Keratinocyte (primary cell): Measurements from ENCODE around the gene TNKS1BP1. TPM values are rescaled to one million over a fixed set of nuclear protein-coding genes. Genes with fewer than 3 reads are reported as not detected.

Experiments used
- DNase-seq: peaks from one replicate; pipeline ENCODE4 v3.0.0-alpha.2; 2011; ENCODE audit warnings: low read depth, missing footprints, low spot score
- FAIRE-seq: peaks from 2 replicates; lab custom pipeline; 2011; peaks lifted over from hg19 to GRCh38; lab: Jason Lieb, UNC
- H2AFZ ChIP-seq: 2 replicates; pipeline ENCODE4 v1.6.0; 2012; ENCODE audit warnings: low read length, control low read depth, inconsistent platforms; ENCODE audit not compliant: control insufficient read depth
- H3K27ac ChIP-seq: 2 replicates; pipeline ENCODE4 v1.5.1; 2011; ENCODE audit warnings: low read length; ENCODE audit not compliant: control insufficient read depth, insufficient read depth
- H3K27me3 ChIP-seq: 3 replicates; pipeline ENCODE4 v1.6.0; 2011; ENCODE audit warnings: low read length; ENCODE audit not compliant: control insufficient read depth, insufficient read depth; ENCODE audit errors: extremely low read depth
- H3K36me3 ChIP-seq, 2 experiments: 2 replicates in 1 of 2; 3 replicates in 1 of 2; pipeline ENCODE4 v1.5.1; 2011; ENCODE audit warnings: low read length in 2 of 2, mild to moderate bottlenecking in 1 of 2; ENCODE audit not compliant: control insufficient read depth in 2 of 2, insufficient read depth in 2 of 2; ENCODE audit errors: extremely low read depth in 1 of 2
- H3K4me1 ChIP-seq: 3 replicates; pipeline ENCODE4 v1.5.1; 2011; ENCODE audit warnings: low read length; ENCODE audit not compliant: control insufficient read depth, insufficient read depth; ENCODE audit errors: extremely low read depth
- H3K4me2 ChIP-seq: 3 replicates; pipeline ENCODE4 v1.6.0; 2011; ENCODE audit warnings: low read depth, low read length; ENCODE audit not compliant: control insufficient read depth, insufficient read depth; ENCODE audit errors: extremely low read depth
- H3K4me3 ChIP-seq, 3 experiments: fragments of 200-600 bp in 1 of 3; sonication (generic) in 1 of 3; 2 replicates in 2 of 3; 3 replicates in 1 of 3; pipeline ENCODE4 v1.5.1; 2011 to 2016; ENCODE audit warnings: low read length in 3 of 3, mild to moderate bottlenecking in 3 of 3, control low read depth in 2 of 3, inconsistent platforms in 1 of 3, low read depth in 1 of 3, mixed read lengths in 1 of 3, mixed run types in 1 of 3, moderate library complexity in 1 of 3; ENCODE audit not compliant: control insufficient read depth in 2 of 3, insufficient read depth in 2 of 3; ENCODE audit errors: extremely low read depth in 1 of 3
- H3K79me2 ChIP-seq: 2 replicates; pipeline ENCODE4 v1.6.0; 2012; ENCODE audit warnings: low read length; ENCODE audit not compliant: control insufficient read depth, insufficient read depth
- H3K9ac ChIP-seq: 3 replicates; pipeline ENCODE4 v1.6.0; 2011; ENCODE audit warnings: low read length; ENCODE audit not compliant: control insufficient read depth, insufficient read depth; ENCODE audit errors: extremely low read depth
- H3K9me1 ChIP-seq: 3 replicates; pipeline ENCODE4 v1.6.0; 2011; ENCODE audit warnings: low read length; ENCODE audit not compliant: control insufficient read depth, insufficient read depth; ENCODE audit errors: extremely low read depth
- H3K9me3 ChIP-seq: 2 replicates; pipeline ENCODE4 v1.5.1; 2012; ENCODE audit warnings: low read depth, low read length; ENCODE audit not compliant: control insufficient read depth
- H4K20me1 ChIP-seq: 3 replicates; pipeline ENCODE4 v1.6.0; 2011; ENCODE audit warnings: low read length; ENCODE audit not compliant: control insufficient read depth, insufficient read depth; ENCODE audit errors: extremely low read depth
- EZH2 ChIP-seq: IDR thresholded peaks from one replicate; pipeline ENCODE4 v1.6.1; 2012; ENCODE audit warnings: inconsistent platforms, mild to moderate bottlenecking, low read length, moderate library complexity
- dilution Hi-C: fragments of 300-500 bp; cut with MboI; formaldehyde crosslinking; loops from one replicate; pipeline ENCODE4 v1.7.0; 2020; ENCODE audit warnings: low sequenced_read_pairs; ENCODE audit not compliant: extremely low pct_ligation_motif_present
- polyA plus RNA-seq, 5 experiments: library from polyadenylated mRNA; depleted of rRNA in 3 of 5; stranded (reverse) in 3 of 5; stranded (forward) in 1 of 5; unstranded in 1 of 5; fragments of >200 nt; gene quantifications; 1 replicate in 1 of 5; 2 replicates in 3 of 5; 3 replicates in 1 of 5; pipeline versions ENCODE4 v1.2.1 to v1.2.3, GENCODE V29; 2011 to 2012; ENCODE audit warnings: missing spikeins in 2 of 5, low read depth in 1 of 5, low replicate concordance in 1 of 5
- TF ChIP-seq, protein P1 (sequence below), 3 experiments: IDR thresholded peaks in 1 of 3; conservative IDR thresholded peaks in 1 of 3; optimal IDR thresholded peaks in 1 of 3; 2 replicates in 2 of 3; 3 replicates in 1 of 3; pipeline versions ENCODE3 to v1.5.1; 2011; ENCODE audit warnings: low read length in 3 of 3, mild to moderate bottlenecking in 3 of 3, moderate library complexity in 2 of 3, control low read depth in 1 of 3, inconsistent platforms in 1 of 3; ENCODE audit not compliant: insufficient read depth in 2 of 3; ENCODE audit errors: extremely low read depth in 1 of 3

Gene TNKS1BP1
- polyA plus RNA-seq, 1 donor (not counting 4 experiments of a cell fraction or from before 2014, with no cell fraction given) = 88.3 TPM

- Histone ChIP-seq H3K79me2 (no peaks in the 10 kb centered on the region), H3K27ac (peak overlapping the region; percentile 62), H2AFZ (no peak overlapping the region), H3K4me3 (no peak overlapping the region), H3K27me3 (no peaks in the 10 kb centered on the region), H3K4me2 (peak overlapping the region; percentile 57), H3K4me1 (peaks cover 34% of the 10 kb centered on the region), H4K20me1 (no peaks in the 10 kb centered on the region), H3K36me3 (no peaks in the 10 kb centered on the region), H3K9me3 (no peaks in the 10 kb centered on the region), H3K9me1 (no peaks in the 10 kb centered on the region), H3K9ac (no peak overlapping the region)
- DNase-seq (peak; percentile 62), FAIRE-seq (peak; percentile 80)
- dilution Hi-C loops = no loop called here
- TF ChIP-seq, protein P1, sequence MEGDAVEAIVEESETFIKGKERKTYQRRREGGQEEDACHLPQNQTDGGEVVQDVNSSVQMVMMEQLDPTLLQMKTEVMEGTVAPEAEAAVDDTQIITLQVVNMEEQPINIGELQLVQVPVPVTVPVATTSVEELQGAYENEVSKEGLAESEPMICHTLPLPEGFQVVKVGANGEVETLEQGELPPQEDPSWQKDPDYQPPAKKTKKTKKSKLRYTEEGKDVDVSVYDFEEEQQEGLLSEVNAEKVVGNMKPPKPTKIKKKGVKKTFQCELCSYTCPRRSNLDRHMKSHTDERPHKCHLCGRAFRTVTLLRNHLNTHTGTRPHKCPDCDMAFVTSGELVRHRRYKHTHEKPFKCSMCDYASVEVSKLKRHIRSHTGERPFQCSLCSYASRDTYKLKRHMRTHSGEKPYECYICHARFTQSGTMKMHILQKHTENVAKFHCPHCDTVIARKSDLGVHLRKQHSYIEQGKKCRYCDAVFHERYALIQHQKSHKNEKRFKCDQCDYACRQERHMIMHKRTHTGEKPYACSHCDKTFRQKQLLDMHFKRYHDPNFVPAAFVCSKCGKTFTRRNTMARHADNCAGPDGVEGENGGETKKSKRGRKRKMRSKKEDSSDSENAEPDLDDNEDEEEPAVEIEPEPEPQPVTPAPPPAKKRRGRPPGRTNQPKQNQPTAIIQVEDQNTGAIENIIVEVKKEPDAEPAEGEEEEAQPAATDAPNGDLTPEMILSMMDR (optimal IDR thresholded peaks at IDR 0.05 in 1 of 3, IDR thresholded peaks at IDR 0.05 in 1 of 3, conservative IDR thresholded peaks at IDR 0.05 in 1 of 3; ENCODE audit: extremely low read depth in 1 of 3, insufficient read depth in 2 of 3, low read length in 3 of 3) = no peak
- no peak for TF ChIP-seq EZH2
Observed at GRCh38 chr11:57370251-57370650, 45.5 kb upstream of the TNKS1BP1 start.

DNA sequence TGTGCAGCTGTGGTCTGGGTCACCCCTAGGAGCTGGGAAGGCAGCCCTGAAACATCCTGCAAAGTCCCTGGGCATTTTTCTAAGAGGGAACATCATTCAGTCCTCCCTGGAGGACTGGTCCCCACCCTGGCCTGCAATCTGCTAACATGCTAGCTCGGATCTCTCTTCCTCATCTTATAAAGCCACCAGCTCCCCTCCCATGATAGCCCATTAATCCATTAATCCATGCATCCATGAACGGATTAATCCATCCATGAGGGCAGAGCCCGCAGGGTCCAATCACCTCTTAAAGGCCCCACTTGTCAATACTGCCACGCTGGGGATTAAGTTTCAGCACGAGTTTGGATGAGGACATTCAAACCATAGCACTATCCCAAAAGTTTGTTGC lies 44.1 kb upstream of the TNKS1BP1 start:
- peak overlapping the region; percentile 68 for H3K4me2 ChIP-seq
- TF ChIP-seq, protein P1 (optimal IDR thresholded peaks at IDR 0.05 in 1 of 3, IDR thresholded peaks at IDR 0.05 in 1 of 3, conservative IDR thresholded peaks at IDR 0.05 in 1 of 3; ENCODE audit: extremely low read depth in 1 of 3, insufficient read depth in 2 of 3, low read length in 3 of 3) = no peak
- no peak for TF ChIP-seq EZH2
- H4K20me1 ChIP-seq = no peaks in the 10 kb centered on the region
- no peaks in the 10 kb centered on the region for H3K27me3 ChIP-seq
- H3K9me3 ChIP-seq = no peaks in the 10 kb centered on the region
- dilution Hi-C loops = no loop called here
- DNase-seq = no peak
- no peaks in the 10 kb centered on the region for H3K9me1 ChIP-seq
- H3K9ac ChIP-seq = no peak overlapping the region
- no peak overlapping the region for H3K4me3 ChIP-seq
- H3K36me3 ChIP-seq = no peaks in the 10 kb centered on the region
- peaks cover 34% of the 10 kb centered on the region for H3K4me1 ChIP-seq
- FAIRE-seq = peak; percentile 5
- H3K79me2 ChIP-seq = no peaks in the 10 kb centered on the region
- peak overlapping the region; percentile 11 for H3K27ac ChIP-seq
- H2AFZ ChIP-seq = no peak overlapping the region
